AG04450 (cell line): ENCODE measurements around the gene RIC8A. TPM values are rescaled to one million over a fixed set of nuclear protein-coding genes. Genes with fewer than 3 reads are reported as not detected.

Source experiments
- CTCF ChIA-PET: fragments of 300-600, 350-600 bp; formaldehyde crosslinking; extraction: SDS; loops from one replicate; lab custom pipeline; 2022; ENCODE audit warnings: antibody characterized with exemption, inconsistent platforms; lab: Charles Lee
- POLR2A ChIA-PET: fragments of 350-600 bp; formaldehyde crosslinking; extraction: SDS; loops from one replicate; lab custom pipeline; 2021; ENCODE audit warnings: antibody characterized with exemption, inconsistent platforms; lab: Yijun Ruan, JAX
- DNase-seq: peaks from one replicate; pipeline ENCODE4 v3.0.0-alpha.2; 2011; ENCODE audit warnings: low read depth, low spot score
- H3K27ac ChIP-seq: one replicate; pipeline ENCODE4 v1.5.1; 2012; ENCODE audit warnings: low read depth, low read length, control low read depth
- H3K27me3 ChIP-seq: one replicate; pipeline ENCODE4 v1.6.0; 2012; ENCODE audit warnings: low read length; ENCODE audit not compliant: control insufficient read depth, insufficient read depth
- H3K4me3 ChIP-seq: 2 replicates; pipeline ENCODE4 v1.5.1; 2011; ENCODE audit warnings: mild to moderate bottlenecking, low read depth, low read length, control low read depth
- H3K9me3 ChIP-seq: 2 replicates; pipeline ENCODE4 v1.5.1; 2012; ENCODE audit warnings: low read length; ENCODE audit not compliant: control insufficient read depth, insufficient read depth
- CTCF ChIP-seq: IDR thresholded peaks from 2 replicates; pipeline ENCODE4 v1.5.1; 2011; ENCODE audit warnings: low read depth, low read length, control low read depth, inconsistent platforms
- polyA plus RNA-seq: library from polyadenylated mRNA; depleted of rRNA; stranded (reverse); fragments of >200 nt; gene quantifications from 2 replicates; pipeline ENCODE4 v1.2.3, GENCODE V29; 2011

Gene RIC8A
- polyA plus RNA-seq, 1 experiment = 118 TPM

- ChIA-PET CTCF (no interaction called here), POLR2A (no interaction called here)
- Histone ChIP-seq H3K27ac (no peak overlapping the region), H3K9me3 (no peaks in the 10 kb centered on the region; the same call in 1 of the 2 replicates), H3K4me3 (no peak overlapping the region), H3K27me3 (no peaks in the 10 kb centered on the region)
- no peak for DNase-seq
- no peak for TF ChIP-seq CTCF
Measured at GRCh38 chr11:232783-233565, 25.5 kb downstream of the RIC8A start.

GRCh38 chr11:235180-235579, 27.7 kb downstream of the RIC8A start:
- no peak for DNase-seq
- no peak overlapping the region for H3K27ac ChIP-seq
- CTCF ChIA-PET = no interaction called here
- POLR2A ChIA-PET = no interaction called here
- no peaks in the 10 kb centered on the region; the same call in 1 of the 2 replicates for H3K9me3 ChIP-seq
- H3K4me3 ChIP-seq = peak overlapping the region; percentile 96
- H3K27me3 ChIP-seq = no peaks in the 10 kb centered on the region
- no peak for TF ChIP-seq CTCF

GRCh38 chr11:235609-235996, 28.1 kb downstream of the RIC8A start:
- no peaks in the 10 kb centered on the region for H3K27me3 ChIP-seq
- H3K9me3 ChIP-seq = no peaks in the 10 kb centered on the region; the same call in 1 of the 2 replicates
- ChIA-PET POLR2A (interaction anchor here (1.1 kb wide), 1 partner anchor 27 kb away, joined by 3 read pairs; no protein-coding TSS in a partner anchor), CTCF (no interaction called here)
- peak overlapping the region; percentile 96 for H3K4me3 ChIP-seq
- H3K27ac ChIP-seq = peak overlapping the region; percentile 65
- DNase-seq = no peak
- TF ChIP-seq CTCF = no peak

- Histone ChIP-seq H3K4me3 (peak within 1 kb of the TSS; percentile 96), H3K27me3 (no peaks in the 10 kb centered on the region), H3K27ac (peak within 1 kb of the TSS; percentile 74), H3K9me3 (no peaks in the 10 kb centered on the region; the same call in 1 of the 2 replicates)
- CTCF ChIA-PET = interaction anchor here (6.8 kb wide), 1 partner anchor 15 kb away, joined by 51 read pairs; no protein-coding TSS in a partner anchor
- DNase-seq = peak; percentile 21
- POLR2A ChIA-PET = interaction anchor here (1.1 to 1.6 kb wide), 2 partner anchors 28 to 29 kb away, joined by 3 to 7 read pairs; partner anchors contain the start of genes BET1L and RIC8A
- TF ChIP-seq CTCF = no peak
Measured at GRCh38 chr11:235997-236773, 28.7 kb downstream of the RIC8A start, which contains the start of gene SIRT3. Gene SIRT3, minus strand, starts transcription at chr11:236342. Its CDS starts 14 bp downstream, at chr11:236328.
